ENCODE measurements around the gene KSR1. TPM values are rescaled to one million over a fixed set of nuclear protein-coding genes. Genes with fewer than 3 reads are reported as not detected.
A peak's percentile ranks its signal among the peaks of the same experiment; 100 is the strongest.

KSR1 gene
- total RNA-seq, 6 donors from 2014 or later: 23.0 to 94.3 (median 60.9) TPM

DNA sequence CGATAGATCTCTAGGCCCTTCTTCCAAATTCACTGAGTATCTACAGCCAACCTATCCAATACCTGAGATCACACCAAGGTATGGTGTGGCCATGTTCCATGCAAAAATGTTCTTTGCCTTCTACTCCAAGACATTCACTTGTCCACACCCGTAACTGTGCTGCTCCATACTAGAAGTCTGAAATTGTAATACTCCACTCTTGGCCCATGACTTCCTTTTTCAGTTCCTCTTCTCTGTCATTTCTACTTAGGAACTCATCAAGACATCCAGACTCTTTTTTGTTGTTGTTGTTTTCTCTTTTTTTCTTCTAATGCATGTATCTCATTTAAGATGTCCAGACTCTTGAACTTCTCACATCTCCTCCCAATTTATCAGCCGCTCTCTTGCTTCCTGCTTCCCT is 42.5 kb upstream of the KSR1 start:
- Histone ChIP-seq H3K9me3 (no peaks in the 10 kb centered on the region), H3K27me3 (no peaks in the 10 kb centered on the region), H3K27ac (no peak overlapping the region), H3K36me3 (no peaks in the 10 kb centered on the region), H3K4me3 (no peak overlapping the region), H3K4me1 (peaks cover 0 to 2% (median under 1%) of the 10 kb centered on the region in 4 donors)
- ATAC-seq (ENCODE audit: low FRiP score in 2 of 2) (peak in 1 of 2 donors; percentile 69), DNase-seq (no peak)
- WGBS, 2 donors: 70 to 84% methylated on average over 3 of the region's 3 CpGs
- TF ChIP-seq, protein P1, sequence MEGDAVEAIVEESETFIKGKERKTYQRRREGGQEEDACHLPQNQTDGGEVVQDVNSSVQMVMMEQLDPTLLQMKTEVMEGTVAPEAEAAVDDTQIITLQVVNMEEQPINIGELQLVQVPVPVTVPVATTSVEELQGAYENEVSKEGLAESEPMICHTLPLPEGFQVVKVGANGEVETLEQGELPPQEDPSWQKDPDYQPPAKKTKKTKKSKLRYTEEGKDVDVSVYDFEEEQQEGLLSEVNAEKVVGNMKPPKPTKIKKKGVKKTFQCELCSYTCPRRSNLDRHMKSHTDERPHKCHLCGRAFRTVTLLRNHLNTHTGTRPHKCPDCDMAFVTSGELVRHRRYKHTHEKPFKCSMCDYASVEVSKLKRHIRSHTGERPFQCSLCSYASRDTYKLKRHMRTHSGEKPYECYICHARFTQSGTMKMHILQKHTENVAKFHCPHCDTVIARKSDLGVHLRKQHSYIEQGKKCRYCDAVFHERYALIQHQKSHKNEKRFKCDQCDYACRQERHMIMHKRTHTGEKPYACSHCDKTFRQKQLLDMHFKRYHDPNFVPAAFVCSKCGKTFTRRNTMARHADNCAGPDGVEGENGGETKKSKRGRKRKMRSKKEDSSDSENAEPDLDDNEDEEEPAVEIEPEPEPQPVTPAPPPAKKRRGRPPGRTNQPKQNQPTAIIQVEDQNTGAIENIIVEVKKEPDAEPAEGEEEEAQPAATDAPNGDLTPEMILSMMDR (IDR thresholded peaks at IDR 0.05): no peak
- TF ChIP-seq POLR2A (IDR thresholded peaks at IDR 0.05) (no peak), EP300 (IDR thresholded peaks at IDR 0.05) (no peak), POLR2AphosphoS5 (IDR thresholded peaks at IDR 0.05) (no peak)

DNA sequence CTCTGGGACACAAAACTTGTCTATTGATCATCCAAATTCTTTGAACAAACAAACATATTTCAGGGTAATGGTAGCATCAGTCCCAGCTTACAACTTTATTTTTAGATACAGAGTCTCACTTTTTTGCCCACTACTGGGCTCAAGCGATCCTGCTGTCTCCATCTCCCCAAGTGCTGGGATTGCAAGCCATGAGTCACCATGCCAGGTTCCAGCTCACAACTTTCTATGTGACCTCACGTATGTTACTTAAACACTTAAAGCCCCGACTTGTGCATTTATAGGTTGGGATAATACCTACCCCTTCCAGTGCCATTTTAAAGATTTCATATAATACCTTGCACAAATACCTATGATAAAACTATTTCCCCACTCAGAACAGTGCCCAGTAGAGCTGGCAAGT is 42.0 kb upstream of the KSR1 start:
- no peak for TF ChIP-seq POLR2A (IDR thresholded peaks at IDR 0.05)
- no peak for TF ChIP-seq POLR2AphosphoS5 (IDR thresholded peaks at IDR 0.05)
- TF ChIP-seq EP300 (IDR thresholded peaks at IDR 0.05): no peak
- TF ChIP-seq, protein P1 (IDR thresholded peaks at IDR 0.05): no peak
- 57 to 82% methylated on average over 3 of the region's 3 CpGs for WGBS, 2 donors
- Histone ChIP-seq H3K4me1 (no peaks in the 10 kb centered on the region), H3K9me3 (no peaks in the 10 kb centered on the region), H3K27me3 (no peaks in the 10 kb centered on the region), H3K27ac (no peak overlapping the region), H3K36me3 (no peaks in the 10 kb centered on the region), H3K4me3 (no peak overlapping the region)
- no peak for DNase-seq
- ATAC-seq (ENCODE audit: low FRiP score in 2 of 2): no peak

DNA sequence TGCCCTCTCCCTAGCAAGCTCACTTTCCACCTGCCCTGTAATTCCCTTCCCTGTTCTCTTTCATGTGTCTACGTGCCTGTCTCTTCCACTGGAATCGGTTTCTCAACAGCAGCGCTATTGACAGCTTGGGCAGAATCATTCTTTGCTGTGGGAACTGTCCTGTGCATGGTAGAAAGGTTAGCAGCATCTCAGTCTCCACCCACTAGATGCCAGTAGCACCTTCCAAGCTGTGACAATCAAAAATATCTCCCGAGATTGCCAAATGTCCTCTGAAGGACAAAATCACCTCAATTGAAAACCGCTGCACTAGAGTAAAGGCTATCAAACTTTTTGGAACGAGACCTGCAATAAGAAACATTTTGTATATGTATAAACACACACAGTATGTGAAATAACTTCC is 41.6 kb upstream of the KSR1 start:
- Histone ChIP-seq H3K27me3 (no peaks in the 10 kb centered on the region), H3K27ac (no peak overlapping the region), H3K4me1 (no peaks in the 10 kb centered on the region), H3K9me3 (no peaks in the 10 kb centered on the region), H3K36me3 (no peaks in the 10 kb centered on the region), H3K4me3 (no peak overlapping the region)
- no peak for ATAC-seq (ENCODE audit: low FRiP score in 2 of 2)
- WGBS, 2 donors: 78 to 87% methylated on average over 6 of the region's 6 CpGs
- no peak for DNase-seq
- TF ChIP-seq, protein P1 (IDR thresholded peaks at IDR 0.05): no peak
- no peak for TF ChIP-seq EP300 (IDR thresholded peaks at IDR 0.05)
- TF ChIP-seq POLR2A (IDR thresholded peaks at IDR 0.05): no peak
- no peak for TF ChIP-seq POLR2AphosphoS5 (IDR thresholded peaks at IDR 0.05)

DNA sequence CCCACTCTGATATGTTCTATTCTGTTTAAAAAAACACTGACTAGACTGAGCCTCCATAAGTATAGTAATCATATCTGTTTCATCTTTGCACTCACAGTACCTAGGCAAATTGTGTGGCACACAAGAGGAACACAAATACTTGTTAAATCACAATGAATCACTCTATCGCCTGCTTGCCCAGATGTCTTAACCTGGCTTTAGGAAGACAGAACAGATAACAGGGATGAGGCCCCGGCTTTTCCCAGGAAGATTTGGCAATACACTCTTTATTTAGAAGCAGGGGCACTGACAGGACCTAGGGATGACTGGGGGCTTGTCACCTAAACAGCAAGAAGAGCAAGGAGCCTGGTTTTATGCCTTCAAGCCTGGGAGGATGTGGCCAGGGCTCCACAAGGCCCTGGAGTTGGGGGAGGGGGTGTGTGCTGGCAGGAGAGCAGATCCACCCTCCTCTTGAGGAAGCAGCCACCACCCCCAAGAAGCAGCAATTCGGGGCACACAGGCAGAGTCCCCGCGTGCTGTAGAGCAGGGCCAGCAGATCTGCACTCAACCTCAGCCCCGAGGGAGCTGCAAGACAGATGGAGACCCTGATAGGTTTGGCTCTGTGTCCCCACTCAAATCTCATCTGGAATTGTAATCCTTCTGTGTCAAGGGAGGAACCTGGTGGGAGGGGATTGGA is 41.0 kb upstream of the KSR1 start:
- ATAC-seq (ENCODE audit: low FRiP score in 2 of 2): no peak
- WGBS, 2 donors: 73 to 75% methylated on average over 3 to 6 of the region's 6 CpGs

More for the DNA sequence above, 41.0 kb upstream of the KSR1 start:
- TF ChIP-seq EP300 (IDR thresholded peaks at IDR 0.05): no peak
- TF ChIP-seq, protein P1 (IDR thresholded peaks at IDR 0.05): no peak
- no peaks in the 10 kb centered on the region for H3K36me3 ChIP-seq
- DNase-seq: no peak
- no peaks in the 10 kb centered on the region for H3K9me3 ChIP-seq
- H3K4me1 ChIP-seq: no peaks in the 10 kb centered on the region
- no peaks in the 10 kb centered on the region for H3K27me3 ChIP-seq
- H3K4me3 ChIP-seq: no peak overlapping the region
- no peak overlapping the region for H3K27ac ChIP-seq

Measured in upper lobe of left lung (tissue), 6 donors.